ENCODE measurements around the gene DDX24.

DNA sequence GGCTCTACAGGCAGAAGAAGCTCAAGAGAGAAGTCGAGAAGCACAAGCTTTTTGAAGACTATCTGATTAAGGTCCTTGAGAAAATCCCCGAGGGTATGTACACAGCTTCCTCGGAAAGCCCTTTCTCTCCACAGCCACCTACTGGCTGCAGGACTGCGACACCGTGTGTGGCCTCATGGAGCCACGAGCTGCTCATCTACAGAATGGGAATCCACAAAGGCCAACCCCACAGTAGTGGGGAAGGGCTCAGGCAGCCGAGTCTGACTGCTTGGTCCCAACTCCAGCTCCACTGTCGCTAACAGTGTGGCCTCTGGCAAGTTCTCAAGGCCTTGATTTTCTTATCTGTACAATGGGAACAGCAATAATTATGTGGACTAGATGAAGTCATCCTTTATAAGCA, 81.4 kb downstream of the DDX24 start:
- TF ChIP-seq, protein P1, sequence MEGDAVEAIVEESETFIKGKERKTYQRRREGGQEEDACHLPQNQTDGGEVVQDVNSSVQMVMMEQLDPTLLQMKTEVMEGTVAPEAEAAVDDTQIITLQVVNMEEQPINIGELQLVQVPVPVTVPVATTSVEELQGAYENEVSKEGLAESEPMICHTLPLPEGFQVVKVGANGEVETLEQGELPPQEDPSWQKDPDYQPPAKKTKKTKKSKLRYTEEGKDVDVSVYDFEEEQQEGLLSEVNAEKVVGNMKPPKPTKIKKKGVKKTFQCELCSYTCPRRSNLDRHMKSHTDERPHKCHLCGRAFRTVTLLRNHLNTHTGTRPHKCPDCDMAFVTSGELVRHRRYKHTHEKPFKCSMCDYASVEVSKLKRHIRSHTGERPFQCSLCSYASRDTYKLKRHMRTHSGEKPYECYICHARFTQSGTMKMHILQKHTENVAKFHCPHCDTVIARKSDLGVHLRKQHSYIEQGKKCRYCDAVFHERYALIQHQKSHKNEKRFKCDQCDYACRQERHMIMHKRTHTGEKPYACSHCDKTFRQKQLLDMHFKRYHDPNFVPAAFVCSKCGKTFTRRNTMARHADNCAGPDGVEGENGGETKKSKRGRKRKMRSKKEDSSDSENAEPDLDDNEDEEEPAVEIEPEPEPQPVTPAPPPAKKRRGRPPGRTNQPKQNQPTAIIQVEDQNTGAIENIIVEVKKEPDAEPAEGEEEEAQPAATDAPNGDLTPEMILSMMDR (IDR thresholded peaks at IDR 0.05; ENCODE audit: low read depth, low read length) = no peak
- TF ChIP-seq POLR2A (IDR thresholded peaks at IDR 0.05; ENCODE audit: extremely low read depth, insufficient read length) = no peak
